ACHN (cell line): ENCODE data around the gene NUDT14.

Source experiments
- DNase-seq: peaks from one replicate; pipeline ENCODE4 v3.0.0-alpha.2; 2015
- in situ Hi-C: cut with HindIII; loops from 2 replicates; pipeline ENCODE4 v1.10.0; 2017; ENCODE audit warnings: low sequenced_read_pairs, low pct_ligation_motif_present, low pct_unique_long_range_greater_than_20kb

Gene NUDT14

GRCh38 chr14:105143451-105144025 is 37.6 kb downstream of the NUDT14 start:
- no peak for DNase-seq
- in situ Hi-C loops, result no loop called here

GRCh38 chr14:105142651-105143450 is 38.3 kb downstream of the NUDT14 start:
- in situ Hi-C loops, result no loop called here
- no peak for DNase-seq

GRCh38 chr14:105141486-105142281 is 39.4 kb downstream of the NUDT14 start:
- in situ Hi-C loops, result no loop called here
- DNase-seq, result no peak

GRCh38 chr14:105141026-105141425 is 40.1 kb downstream of the NUDT14 start:
- in situ Hi-C loops, result no loop called here

GRCh38 chr14:105140581-105140980 is 40.5 kb downstream of the NUDT14 start:
- in situ Hi-C loops, result no loop called here
- no peak for DNase-seq

More at GRCh38 chr14:105141026-105141425, 40.1 kb downstream of the NUDT14 start:
- DNase-seq, result no peak

- in situ Hi-C loops, result no loop called here
- no peak for DNase-seq
Measured at GRCh38 chr14:105139831-105140239, 41.3 kb downstream of the NUDT14 start.

- in situ Hi-C loops, result no loop called here
- DNase-seq, result no peak
Measured at GRCh38 chr14:105139212-105139825, 41.8 kb downstream of the NUDT14 start.

- DNase-seq, result no peak
- in situ Hi-C loops, result no loop called here
Measured at GRCh38 chr14:105138551-105139111, 42.5 kb downstream of the NUDT14 start.

- DNase-seq, result no peak
- in situ Hi-C loops, result no loop called here
Measured at GRCh38 chr14:105138021-105138541, 43.0 kb downstream of the NUDT14 start.

GRCh38 chr14:105137481-105138020 is 43.6 kb downstream of the NUDT14 start:
- in situ Hi-C loops, result no loop called here

GRCh38 chr14:105136401-105137322 is 44.5 kb downstream of the NUDT14 start:
- in situ Hi-C loops, result no loop called here
- no peak for DNase-seq

More at GRCh38 chr14:105137481-105138020, 43.6 kb downstream of the NUDT14 start:
- DNase-seq, result no peak

- in situ Hi-C loops, result no loop called here
- no peak for DNase-seq
Measured at GRCh38 chr14:105135700-105136395, 45.3 kb downstream of the NUDT14 start.

- in situ Hi-C loops, result no loop called here
- no peak for DNase-seq
Measured at GRCh38 chr14:105132921-105133654, 48.0 kb downstream of the NUDT14 start.

- in situ Hi-C loops, result no loop called here
- DNase-seq, result no peak
Measured at GRCh38 chr14:105131241-105131640, 49.9 kb downstream of the NUDT14 start.

GRCh38 chr14:105128059-105128458 is 53.1 kb downstream of the NUDT14 start:
- no peak for DNase-seq
- in situ Hi-C loops, result no loop called here

- in situ Hi-C loops, result no loop called here
- DNase-seq, result no peak
Measured at GRCh38 chr14:105126981-105127329, 54.2 kb downstream of the NUDT14 start.
